ENCODE measurements around the gene BRS3.
A peak's percentile ranks its signal among the peaks of the same experiment; 100 is the strongest.

Gene BRS3

GRCh38 chrX:136496764-136497555, 9.2 kb downstream of the BRS3 start:
- peak; percentile 79 for DNase-seq (ENCODE audit: low spot score)
- in situ Hi-C loops (cut with MboI; ENCODE audit: low sequenced_read_pairs, unreplicated experiment) = no loop called here
- no peak for TF ChIP-seq CTCF (IDR thresholded peaks at IDR 0.05; ENCODE audit: borderline replicate concordance, control extremely low read depth, extremely low read depth, insufficient read depth, missing control alignments)

GRCh38 chrX:136497556-136498052, 9.9 kb downstream of the BRS3 start, which contains the start of gene HTATSF1:
Gene HTATSF1 (plus strand): TSS chrX:136497592. CDS start chrX:136497685, 93 bp downstream.
- no peak for TF ChIP-seq CTCF (IDR thresholded peaks at IDR 0.05; ENCODE audit: borderline replicate concordance, control extremely low read depth, extremely low read depth, insufficient read depth, missing control alignments)
- in situ Hi-C loops (cut with MboI; ENCODE audit: low sequenced_read_pairs, unreplicated experiment) = no loop called here
- DNase-seq (ENCODE audit: low spot score) = no peak

DNA sequence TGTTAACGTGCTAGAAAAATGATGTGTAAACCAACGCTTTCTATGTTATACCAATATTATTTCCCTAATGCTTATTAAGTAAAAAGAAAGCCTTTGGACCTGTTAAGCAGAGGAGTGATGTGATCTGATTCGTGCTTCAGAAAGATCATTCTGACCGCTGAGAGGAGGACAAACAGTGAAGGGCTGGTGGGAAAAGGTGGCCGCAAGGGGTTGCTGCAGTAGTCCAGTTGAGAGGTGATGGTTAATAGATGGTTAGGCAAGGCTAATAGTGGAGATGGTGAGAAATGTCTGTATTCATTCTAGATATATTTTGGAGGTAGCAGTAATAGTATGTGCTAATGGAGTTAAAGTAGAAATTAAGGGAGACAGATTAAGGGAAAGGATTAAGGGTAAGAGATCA, 31.3 kb downstream of the BRS3 start:
- no peak for TF ChIP-seq CTCF (IDR thresholded peaks at IDR 0.05; ENCODE audit: borderline replicate concordance, control extremely low read depth, extremely low read depth, insufficient read depth, missing control alignments)
- DNase-seq (ENCODE audit: low spot score) = no peak
- in situ Hi-C loops (cut with MboI; ENCODE audit: low sequenced_read_pairs, unreplicated experiment) = no loop called here

GRCh38 chrX:136523770-136524169, 36.0 kb downstream of the BRS3 start:
- in situ Hi-C loops (cut with MboI; ENCODE audit: low sequenced_read_pairs, unreplicated experiment) = no loop called here
- no peak for TF ChIP-seq CTCF (IDR thresholded peaks at IDR 0.05; ENCODE audit: borderline replicate concordance, control extremely low read depth, extremely low read depth, insufficient read depth, missing control alignments)
- no peak for DNase-seq (ENCODE audit: low spot score)

GRCh38 chrX:136525738-136526606, 38.2 kb downstream of the BRS3 start:
- in situ Hi-C loops (cut with MboI; ENCODE audit: low sequenced_read_pairs, unreplicated experiment) = no loop called here
- no peak for DNase-seq (ENCODE audit: low spot score)
- no peak for TF ChIP-seq CTCF (IDR thresholded peaks at IDR 0.05; ENCODE audit: borderline replicate concordance, control extremely low read depth, extremely low read depth, insufficient read depth, missing control alignments)

DNA sequence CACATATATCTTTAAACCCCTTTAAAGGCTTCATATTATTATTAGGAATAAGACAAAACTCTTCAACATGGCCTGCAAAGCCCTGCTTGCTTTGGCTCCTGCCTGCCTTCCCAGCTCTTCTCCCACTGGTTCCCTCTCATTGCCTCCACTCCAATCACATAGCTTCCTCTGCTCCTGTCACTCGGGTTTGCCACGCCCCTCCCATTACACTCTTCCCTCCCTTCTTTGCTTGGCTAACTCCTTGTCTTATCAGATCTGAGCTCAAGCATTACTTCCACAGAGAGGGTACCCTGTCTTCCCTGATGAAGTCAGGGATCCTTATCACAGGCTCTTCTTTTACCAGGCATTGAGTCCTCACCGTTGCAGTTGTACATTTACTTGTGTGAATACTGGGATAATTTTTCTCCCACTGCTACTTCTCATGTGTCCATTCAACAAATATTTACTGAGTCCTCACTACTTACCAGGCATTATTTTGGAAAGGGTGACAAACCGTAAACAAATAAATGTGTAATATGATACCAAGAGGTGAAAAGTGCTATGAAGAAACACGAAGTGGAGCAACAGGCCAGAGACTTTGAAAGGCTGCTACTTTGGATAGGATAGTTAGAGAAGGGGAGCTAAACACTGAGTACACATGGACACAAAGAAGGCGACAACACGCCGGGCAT, 41.0 kb downstream of the BRS3 start:
- no peak for DNase-seq (ENCODE audit: low spot score)
- in situ Hi-C loops (cut with MboI; ENCODE audit: low sequenced_read_pairs, unreplicated experiment) = no loop called here
- TF ChIP-seq CTCF (IDR thresholded peaks at IDR 0.05; ENCODE audit: borderline replicate concordance, control extremely low read depth, extremely low read depth, insufficient read depth, missing control alignments) = no peak
